Measurements from ENCODE around the gene TBX21. TPM values are rescaled to one million over a fixed set of nuclear protein-coding genes. Genes with fewer than 3 reads are reported as not detected.

TBX21 gene
- total RNA-seq, 1 donor from 2014 or later, result not detected

DNA sequence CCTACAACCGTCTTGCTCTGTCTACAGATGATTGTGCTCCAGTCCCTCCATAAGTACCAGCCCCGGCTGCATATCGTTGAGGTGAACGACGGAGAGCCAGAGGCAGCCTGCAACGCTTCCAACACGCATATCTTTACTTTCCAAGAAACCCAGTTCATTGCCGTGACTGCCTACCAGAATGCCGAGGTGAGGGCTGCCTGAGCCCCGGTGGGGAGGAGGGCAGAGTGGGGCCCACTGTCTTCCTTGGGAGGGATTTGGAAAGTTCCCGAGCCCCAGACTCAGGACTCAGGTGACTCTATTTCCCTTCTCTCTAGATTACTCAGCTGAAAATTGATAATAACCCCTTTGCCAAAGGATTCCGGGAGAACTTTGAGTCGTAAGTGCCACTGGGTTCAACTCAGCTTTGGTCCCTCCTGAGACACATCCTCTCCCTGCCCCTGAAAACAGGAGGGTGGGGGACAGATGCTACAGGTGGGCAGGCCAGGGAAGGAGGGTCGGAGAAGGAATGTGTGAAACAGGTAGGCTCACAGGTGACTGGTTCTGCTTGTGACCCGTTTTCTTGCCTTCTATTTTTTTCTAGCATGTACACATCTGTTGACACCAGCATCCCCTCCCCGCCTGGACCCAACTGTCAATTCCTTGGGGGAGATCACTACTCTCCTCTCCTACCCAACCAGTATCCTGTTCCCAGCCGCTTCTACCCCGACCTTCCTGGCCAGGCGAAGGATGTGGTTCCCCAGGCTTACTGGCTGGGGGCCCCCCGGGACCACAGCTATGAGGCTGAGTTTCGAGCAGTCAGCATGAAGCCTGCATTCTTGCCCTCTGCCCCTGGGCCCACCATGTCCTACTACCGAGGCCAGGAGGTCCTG is 11.4 kb downstream of the TBX21 start:
- DNase-seq (ENCODE audit: low read depth, low spot score), result no peak
- Mint-ChIP-seq H3K9me3 (no peaks in the 10 kb centered on the region), H3K36me3 (ENCODE audit: low read depth) (no peaks in the 10 kb centered on the region), H3K4me1 (no peaks in the 10 kb centered on the region), H3K27me3 (ENCODE audit: low read depth) (peaks cover 61% of the 10 kb centered on the region), H3K27ac (ENCODE audit: unreplicated experiment) (no peak overlapping the region), H3K4me3 (no peak overlapping the region)
- TF ChIP-seq, protein P1, sequence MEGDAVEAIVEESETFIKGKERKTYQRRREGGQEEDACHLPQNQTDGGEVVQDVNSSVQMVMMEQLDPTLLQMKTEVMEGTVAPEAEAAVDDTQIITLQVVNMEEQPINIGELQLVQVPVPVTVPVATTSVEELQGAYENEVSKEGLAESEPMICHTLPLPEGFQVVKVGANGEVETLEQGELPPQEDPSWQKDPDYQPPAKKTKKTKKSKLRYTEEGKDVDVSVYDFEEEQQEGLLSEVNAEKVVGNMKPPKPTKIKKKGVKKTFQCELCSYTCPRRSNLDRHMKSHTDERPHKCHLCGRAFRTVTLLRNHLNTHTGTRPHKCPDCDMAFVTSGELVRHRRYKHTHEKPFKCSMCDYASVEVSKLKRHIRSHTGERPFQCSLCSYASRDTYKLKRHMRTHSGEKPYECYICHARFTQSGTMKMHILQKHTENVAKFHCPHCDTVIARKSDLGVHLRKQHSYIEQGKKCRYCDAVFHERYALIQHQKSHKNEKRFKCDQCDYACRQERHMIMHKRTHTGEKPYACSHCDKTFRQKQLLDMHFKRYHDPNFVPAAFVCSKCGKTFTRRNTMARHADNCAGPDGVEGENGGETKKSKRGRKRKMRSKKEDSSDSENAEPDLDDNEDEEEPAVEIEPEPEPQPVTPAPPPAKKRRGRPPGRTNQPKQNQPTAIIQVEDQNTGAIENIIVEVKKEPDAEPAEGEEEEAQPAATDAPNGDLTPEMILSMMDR (conservative IDR thresholded peaks at IDR 0.05), result no peak

DNA sequence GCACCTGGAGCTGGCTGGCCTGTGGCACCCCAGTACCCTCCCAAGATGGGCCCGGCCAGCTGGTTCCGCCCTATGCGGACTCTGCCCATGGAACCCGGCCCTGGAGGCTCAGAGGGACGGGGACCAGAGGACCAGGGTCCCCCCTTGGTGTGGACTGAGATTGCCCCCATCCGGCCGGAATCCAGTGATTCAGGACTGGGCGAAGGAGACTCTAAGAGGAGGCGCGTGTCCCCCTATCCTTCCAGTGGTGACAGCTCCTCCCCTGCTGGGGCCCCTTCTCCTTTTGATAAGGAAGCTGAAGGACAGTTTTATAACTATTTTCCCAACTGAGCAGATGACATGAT is 12.0 kb downstream of the TBX21 start:
- no peak overlapping the region for H3K4me3 Mint-ChIP-seq
- H3K4me1 Mint-ChIP-seq, result no peaks in the 10 kb centered on the region
- peaks cover 67% of the 10 kb centered on the region for H3K27me3 Mint-ChIP-seq (ENCODE audit: low read depth)
- no peaks in the 10 kb centered on the region for H3K9me3 Mint-ChIP-seq
- H3K27ac Mint-ChIP-seq (ENCODE audit: unreplicated experiment), result no peak overlapping the region
- no peak for DNase-seq (ENCODE audit: low read depth, low spot score)
- TF ChIP-seq, protein P1 (conservative IDR thresholded peaks at IDR 0.05), result no peak
- H3K36me3 Mint-ChIP-seq (ENCODE audit: low read depth), result no peaks in the 10 kb centered on the region

DNA sequence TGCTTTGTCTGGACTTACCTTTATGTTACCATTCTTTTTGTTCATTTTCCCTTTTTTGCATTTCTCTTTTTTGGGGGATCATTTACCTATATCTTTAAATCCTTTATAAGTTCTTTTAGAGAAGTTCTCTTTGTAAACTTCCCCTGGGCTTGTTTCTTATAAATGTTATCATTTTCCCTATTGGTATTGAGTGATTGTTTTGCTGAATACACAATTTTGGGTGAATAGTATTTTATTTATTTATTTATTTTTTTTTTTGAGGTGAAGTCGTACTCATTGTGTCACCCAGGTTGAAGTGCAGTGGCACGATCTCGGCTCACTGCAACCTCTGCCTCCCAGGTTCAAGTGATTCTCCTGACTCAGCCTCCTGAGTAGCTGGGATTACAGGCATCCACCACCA is 18.4 kb downstream of the TBX21 start:
- TF ChIP-seq, protein P1 (conservative IDR thresholded peaks at IDR 0.05), result no peak
- Mint-ChIP-seq H3K4me3 (no peak overlapping the region), H3K27me3 (ENCODE audit: low read depth) (peaks cover 71% of the 10 kb centered on the region), H3K36me3 (ENCODE audit: low read depth) (no peaks in the 10 kb centered on the region), H3K4me1 (no peaks in the 10 kb centered on the region), H3K27ac (ENCODE audit: unreplicated experiment) (no peak overlapping the region), H3K9me3 (peaks cover 3% of the 10 kb centered on the region)
- no peak for DNase-seq (ENCODE audit: low read depth, low spot score)

DNA sequence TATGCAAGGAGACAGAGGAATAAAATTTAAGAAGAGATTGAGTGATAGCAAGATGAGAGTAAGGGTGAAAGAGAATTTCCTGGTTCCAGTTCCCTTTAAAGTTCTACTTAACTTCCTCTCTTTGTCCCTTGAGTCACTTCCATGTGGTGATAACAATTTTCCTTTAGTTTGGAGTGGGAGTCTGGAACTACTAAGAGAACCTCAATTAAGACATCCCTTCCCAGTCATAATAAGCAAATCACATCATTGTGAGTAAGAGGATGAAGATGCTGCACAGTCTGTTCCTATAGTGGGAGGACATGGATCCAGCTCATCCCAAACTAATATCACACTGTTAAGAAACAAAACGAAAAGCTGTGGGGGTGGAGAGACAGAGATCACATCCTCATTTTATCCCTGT is 24.4 kb downstream of the TBX21 start:
- Mint-ChIP-seq H3K9me3 (peaks cover 11% of the 10 kb centered on the region), H3K4me3 (no peak overlapping the region), H3K27me3 (ENCODE audit: low read depth) (peaks cover 77% of the 10 kb centered on the region), H3K27ac (ENCODE audit: unreplicated experiment) (no peak overlapping the region), H3K36me3 (ENCODE audit: low read depth) (no peaks in the 10 kb centered on the region), H3K4me1 (no peaks in the 10 kb centered on the region)
- TF ChIP-seq, protein P1 (conservative IDR thresholded peaks at IDR 0.05), result no peak
- no peak for DNase-seq (ENCODE audit: low read depth, low spot score)

DNA sequence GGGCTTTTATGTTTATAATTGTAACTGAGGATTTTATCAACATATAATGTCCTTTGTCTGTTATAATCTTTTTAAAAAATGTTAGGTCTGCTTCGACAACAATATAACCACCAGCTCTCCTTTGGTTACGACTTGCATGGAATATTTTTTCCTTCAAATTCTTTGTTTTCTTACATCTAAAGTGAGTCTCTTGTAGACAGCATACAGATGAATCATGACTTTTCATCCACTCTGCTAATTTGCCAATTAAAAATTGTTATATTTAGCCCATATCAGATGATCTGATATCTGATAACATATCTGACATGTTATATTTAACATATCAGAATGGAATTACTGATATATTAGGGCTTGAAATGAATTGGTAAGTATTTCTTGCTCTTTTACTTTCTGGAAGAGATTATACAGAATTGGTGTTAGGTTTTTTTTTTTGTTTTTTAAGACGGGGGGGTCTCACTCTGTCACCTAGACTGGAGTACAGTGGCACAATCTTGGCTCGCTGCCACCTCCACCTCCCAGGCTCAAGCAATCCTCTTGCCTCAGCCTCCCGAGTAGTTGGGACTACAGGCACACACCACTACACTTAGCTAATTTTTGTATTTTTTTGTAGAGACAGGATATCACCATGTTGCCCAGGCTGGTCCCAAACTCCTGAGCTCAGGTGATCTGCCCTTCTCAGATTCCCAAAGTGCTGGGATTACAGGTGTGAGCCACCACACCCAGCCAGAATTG is 27.5 kb downstream of the TBX21 start:
- Mint-ChIP-seq H3K4me3 (no peak overlapping the region), H3K36me3 (ENCODE audit: low read depth) (no peaks in the 10 kb centered on the region), H3K27me3 (ENCODE audit: low read depth) (peaks cover 69% of the 10 kb centered on the region), H3K27ac (ENCODE audit: unreplicated experiment) (no peak overlapping the region), H3K9me3 (peaks cover 18% of the 10 kb centered on the region), H3K4me1 (no peaks in the 10 kb centered on the region)
- no peak for DNase-seq (ENCODE audit: low read depth, low spot score)
- TF ChIP-seq, protein P1 (conservative IDR thresholded peaks at IDR 0.05), result no peak

Data from neural crest cell (in vitro differentiated cells).